Activated CD4-positive, alpha-beta T cell treated with anti-CD3 and anti-CD28 coated beads, Interleukin-2, amount 10 ng/mL, durations not matched to agents 7 days and 5 days (primary cell): Measurements from ENCODE around the gene ATOX1. TPM values are rescaled to one million over a fixed set of nuclear protein-coding genes. Genes with fewer than 3 reads are reported as not detected.
"Not testable (repeated sequence)": the region's sequence is repeated elsewhere in the genome, so short reads cannot be mapped to it uniquely, and the experiment has no call there.

Source experiments
- CTCF ChIA-PET: fragments of 350-600 bp; sonication (Branson Sonifier 250); formaldehyde crosslinking; loops from one replicate; lab custom pipeline; 2021; ENCODE audit warnings: antibody characterized with exemption; lab: Charles Lee
- POLR2A ChIA-PET: fragments of 350-600 bp; sonication (Branson Sonifier 250); formaldehyde crosslinking; loops from one replicate; lab custom pipeline; 2021; ENCODE audit warnings: antibody characterized with exemption; lab: Charles Lee
- DNase-seq: peaks from one replicate; pipeline ENCODE4 v3.0.0-alpha.2; 2020
- H3K27ac Mint-ChIP-seq: one replicate; pipeline ENCODE4 v1.8.0; 2021; ENCODE audit warnings: mild to moderate bottlenecking, moderate library complexity, mixed read lengths
- H3K27me3 Mint-ChIP-seq: one replicate; pipeline ENCODE4 v1.8.0; 2021; ENCODE audit warnings: mixed read lengths
- H3K36me3 Mint-ChIP-seq: one replicate; pipeline ENCODE4 v1.8.0; 2021; ENCODE audit warnings: low read depth, mixed read lengths
- H3K4me1 Mint-ChIP-seq: one replicate; pipeline ENCODE4 v1.8.0; 2021; ENCODE audit warnings: mixed read lengths
- H3K4me3 Mint-ChIP-seq: one replicate; pipeline ENCODE4 v1.8.0; 2021; ENCODE audit warnings: mild to moderate bottlenecking, moderate library complexity, mixed read lengths
- H3K9me3 Mint-ChIP-seq: one replicate; pipeline ENCODE4 v1.8.0; 2021; ENCODE audit warnings: mixed read lengths
- total RNA-seq, 2 experiments: library from RNA; stranded (reverse); gene quantifications; one replicate each; pipeline ENCODE4 v1.2.3, GENCODE V29; 2021

Gene ATOX1
- total RNA-seq, 2 experiments from 2014 or later = 46.9 to 48.1 TPM

- ChIA-PET CTCF (interaction anchor here (1.0 to 1.3 kb wide), 2 partner anchors 9 to 18 kb away, joined by 3 read pairs; no protein-coding TSS in a partner anchor), POLR2A (no interaction called here)
- no peaks in the 10 kb centered on the region for H3K9me3 Mint-ChIP-seq
- DNase-seq = no peak
- no peaks in the 10 kb centered on the region for H3K36me3 Mint-ChIP-seq
- H3K27me3 Mint-ChIP-seq = no peaks in the 10 kb centered on the region
- H3K4me3 Mint-ChIP-seq = no peak overlapping the region
- no peaks in the 10 kb centered on the region for H3K4me1 Mint-ChIP-seq
- no peak overlapping the region for H3K27ac Mint-ChIP-seq
Measured at GRCh38 chr5:151703227-151703626, 55.2 kb downstream of the ATOX1 start.

DNA sequence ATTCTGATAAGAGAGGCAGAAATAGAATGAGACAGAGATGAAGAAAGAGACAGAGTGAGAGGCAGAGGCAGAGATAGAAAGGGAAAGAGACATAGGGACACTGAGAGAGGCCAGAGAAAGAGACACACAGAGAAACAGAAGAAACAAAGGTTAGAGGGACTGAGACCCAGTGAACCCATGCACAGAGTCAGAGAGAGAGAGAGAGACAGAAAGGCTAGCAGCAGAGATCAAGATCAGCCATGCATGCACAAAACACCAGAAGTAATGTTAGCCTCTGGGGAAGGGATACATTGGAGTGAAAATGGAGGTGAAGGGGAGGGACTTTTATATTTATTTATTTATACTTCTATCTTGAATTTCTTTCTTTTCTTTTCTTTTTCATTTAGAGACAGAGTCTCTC lies 57.6 kb downstream of the ATOX1 start:
- ChIA-PET CTCF (no interaction called here), POLR2A (no interaction called here)
- H3K36me3 Mint-ChIP-seq = no peaks in the 10 kb centered on the region
- no peaks in the 10 kb centered on the region for H3K9me3 Mint-ChIP-seq
- H3K27me3 Mint-ChIP-seq = no peaks in the 10 kb centered on the region
- H3K4me3 Mint-ChIP-seq = no peak overlapping the region
- no peaks in the 10 kb centered on the region for H3K4me1 Mint-ChIP-seq
- H3K27ac Mint-ChIP-seq = no peak overlapping the region
- no peak for DNase-seq

GRCh38 chr5:151700296-151700695 lies 58.1 kb downstream of the ATOX1 start:
- H3K4me3 Mint-ChIP-seq = no peak overlapping the region
- CTCF ChIA-PET = no interaction called here
- no peak overlapping the region for H3K27ac Mint-ChIP-seq
- H3K36me3 Mint-ChIP-seq = no peaks in the 10 kb centered on the region
- no peaks in the 10 kb centered on the region for H3K4me1 Mint-ChIP-seq
- POLR2A ChIA-PET = no interaction called here
- no peaks in the 10 kb centered on the region for H3K27me3 Mint-ChIP-seq
- no peaks in the 10 kb centered on the region for H3K9me3 Mint-ChIP-seq
- DNase-seq = no peak

- Mint-ChIP-seq H3K36me3 (no peaks in the 10 kb centered on the region), H3K4me3 (no peak overlapping the region), H3K27me3 (no peaks in the 10 kb centered on the region), H3K4me1 (no peaks in the 10 kb centered on the region), H3K27ac (no peak overlapping the region), H3K9me3 (no peaks in the 10 kb centered on the region)
- POLR2A ChIA-PET = no interaction called here
- CTCF ChIA-PET = interaction anchor here (0.7 to 1.2 kb wide), 2 partner anchors 19 to 41 kb away, joined by 3 read pairs; no protein-coding TSS in a partner anchor
- no peak for DNase-seq
Measured at GRCh38 chr5:151699071-151699901, 59.1 kb downstream of the ATOX1 start.

DNA sequence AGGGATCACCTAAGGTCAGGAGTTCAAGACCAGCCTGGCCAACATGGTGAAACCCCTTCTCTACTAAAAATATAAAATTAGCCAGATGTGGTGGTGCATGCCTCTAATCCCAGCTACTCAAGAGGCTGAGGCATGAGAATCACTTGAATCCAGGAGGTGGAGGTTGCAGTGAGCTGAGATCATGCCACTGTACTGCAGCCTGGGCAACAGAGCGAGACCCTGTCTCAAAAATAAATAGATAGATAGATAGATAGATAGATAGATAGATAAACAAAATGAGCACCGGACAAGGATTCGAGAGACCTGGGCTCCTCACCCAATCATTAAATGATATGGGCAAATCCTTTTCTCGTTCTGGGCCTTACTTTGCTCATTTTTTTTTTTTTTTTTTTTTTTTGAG lies 60.4 kb downstream of the ATOX1 start:
- CTCF ChIA-PET = interaction anchor here (0.6 kb wide), 1 partner anchor 1023 kb away, joined by 6 read pairs; no protein-coding TSS in a partner anchor
- H3K27me3 Mint-ChIP-seq = not testable (repeated sequence)

DNA sequence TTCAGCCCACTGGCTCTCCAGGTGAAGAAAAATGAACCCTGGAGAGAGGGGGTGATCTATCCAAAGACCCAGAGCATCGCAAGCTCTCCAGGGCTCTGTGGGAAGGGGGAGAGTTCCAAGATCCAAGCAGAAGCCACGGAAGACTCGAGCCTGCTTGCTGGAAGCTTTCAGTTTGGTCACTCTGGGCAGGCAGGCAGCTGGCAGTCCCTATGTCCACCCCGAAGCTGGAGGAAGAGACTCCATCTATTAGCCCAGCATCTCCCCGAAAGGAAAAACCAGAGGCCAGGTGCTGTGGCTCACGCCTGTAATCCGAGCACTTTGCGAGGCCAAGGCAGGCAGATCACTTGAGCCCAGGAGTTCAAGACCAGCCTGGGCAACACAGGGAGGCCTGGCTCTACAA lies 61.0 kb downstream of the ATOX1 start:
- H3K4me1 Mint-ChIP-seq = no peaks in the 10 kb centered on the region
- CTCF ChIA-PET = interaction anchor here (0.5 kb wide), 1 partner anchor 62 kb away, joined by 3 read pairs; no protein-coding TSS in a partner anchor
- DNase-seq = no peak
- H3K9me3 Mint-ChIP-seq = no peaks in the 10 kb centered on the region
- H3K36me3 Mint-ChIP-seq = no peaks in the 10 kb centered on the region
- H3K4me3 Mint-ChIP-seq = no peak overlapping the region
- POLR2A ChIA-PET = no interaction called here
- H3K27ac Mint-ChIP-seq = no peak overlapping the region
- H3K27me3 Mint-ChIP-seq = no peaks in the 10 kb centered on the region

More for the DNA sequence above, 60.4 kb downstream of the ATOX1 start:
- H3K4me1 Mint-ChIP-seq, POLR2A ChIA-PET, H3K4me3 Mint-ChIP-seq, H3K9me3 Mint-ChIP-seq, DNase-seq, H3K27ac Mint-ChIP-seq, H3K36me3 Mint-ChIP-seq: not testable (repeated sequence)

DNA sequence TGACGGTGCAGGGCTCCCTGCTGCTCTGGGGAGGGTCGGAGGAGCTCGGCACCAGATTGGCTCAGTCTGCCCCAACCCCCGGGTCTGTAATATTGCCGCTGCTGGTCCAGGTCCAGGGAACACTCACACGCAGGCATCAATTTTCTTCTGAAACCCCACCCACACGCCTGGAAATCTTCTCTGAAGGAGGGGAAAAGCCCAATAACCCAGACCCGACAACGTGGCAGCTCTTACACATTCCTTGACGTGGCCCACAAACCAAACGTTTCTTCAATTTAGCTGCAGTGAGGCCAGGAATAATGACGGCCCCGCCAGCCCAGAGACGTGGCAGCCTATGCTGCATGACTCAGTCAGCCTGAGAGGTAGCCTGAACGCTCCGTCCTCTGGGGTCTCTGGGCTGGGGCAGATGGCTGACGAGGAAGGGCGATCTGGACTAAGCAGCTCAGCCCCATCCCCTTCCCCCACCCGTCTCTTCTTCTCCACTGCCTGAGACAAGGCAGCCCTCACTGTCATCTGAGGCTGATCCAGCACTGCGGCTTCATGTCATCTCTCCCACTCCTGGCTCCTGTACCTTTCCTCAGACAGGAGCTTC lies 61.9 kb downstream of the ATOX1 start:
- ChIA-PET POLR2A (no interaction called here), CTCF (interaction anchor here (0.5 kb wide), 2 partner anchors 13 to 61 kb away, joined by 3 read pairs; no protein-coding TSS in a partner anchor)
- Mint-ChIP-seq H3K27me3 (no peaks in the 10 kb centered on the region), H3K36me3 (no peaks in the 10 kb centered on the region), H3K9me3 (no peaks in the 10 kb centered on the region), H3K27ac (no peak overlapping the region), H3K4me1 (no peaks in the 10 kb centered on the region), H3K4me3 (no peak overlapping the region)
- DNase-seq = no peak

DNA sequence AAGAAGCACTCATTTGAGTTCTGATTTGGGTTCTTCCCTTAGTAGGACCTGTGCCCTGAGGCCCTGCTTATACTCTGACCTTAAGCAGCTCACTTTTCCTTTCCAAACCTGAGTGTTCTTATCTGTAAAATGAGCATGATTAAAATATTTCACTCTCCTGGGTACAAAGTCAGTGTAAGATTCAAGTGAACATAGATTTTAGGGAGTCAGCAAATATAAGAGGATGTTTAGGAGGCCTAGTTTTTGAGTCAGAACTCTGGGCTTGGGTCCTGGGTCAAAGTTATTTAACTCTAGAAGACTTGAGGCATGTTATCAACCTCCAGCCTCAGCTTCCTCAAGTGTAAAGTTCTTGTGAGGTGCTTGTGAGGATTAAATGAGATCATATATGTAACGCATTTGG lies 63.0 kb downstream of the ATOX1 start:
- no peak for DNase-seq
- H3K4me3 Mint-ChIP-seq = no peak overlapping the region
- H3K27ac Mint-ChIP-seq = no peak overlapping the region
- H3K4me1 Mint-ChIP-seq = no peaks in the 10 kb centered on the region
- ChIA-PET CTCF (interaction anchor here (1.2 kb wide), 1 partner anchor 24 kb away, joined by 3 read pairs; no protein-coding TSS in a partner anchor), POLR2A (no interaction called here)
- H3K27me3 Mint-ChIP-seq = no peaks in the 10 kb centered on the region
- no peaks in the 10 kb centered on the region for H3K36me3 Mint-ChIP-seq
- no peaks in the 10 kb centered on the region for H3K9me3 Mint-ChIP-seq

- no peak overlapping the region for H3K4me3 Mint-ChIP-seq
- ChIA-PET POLR2A (no interaction called here), CTCF (interaction anchor here (0.6 to 1.3 kb wide), 2 partner anchors 9 to 847 kb away, joined by 3 read pairs; partner anchors contain the start of gene IRGM)
Measured at GRCh38 chr5:151694035-151694485, 64.4 kb downstream of the ATOX1 start.

More at GRCh38 chr5:151694035-151694485, 64.4 kb downstream of the ATOX1 start:
- Mint-ChIP-seq H3K27me3 (no peaks in the 10 kb centered on the region), H3K4me1 (no peaks in the 10 kb centered on the region), H3K27ac (no peak overlapping the region), H3K36me3 (no peaks in the 10 kb centered on the region), H3K9me3 (no peaks in the 10 kb centered on the region)
- DNase-seq = no peak

Other genes with a start within 250 kb of the ATOX1 start
- gene FAT2, start 167.3 kb downstream of the ATOX1 start, total RNA-seq = not detected
- 1 to 10 TPM in 1 of 2 experiments, under 1 TPM in 1; 0.27 to 1.1 TPM for gene SPARC, start 71.7 kb downstream of the ATOX1 start, total RNA-seq
- 100 to 1,000 TPM; 212 to 221 TPM for gene G3BP1, start 13.3 kb upstream of the ATOX1 start, total RNA-seq
- not detected for gene GLRA1, start 166.2 kb upstream of the ATOX1 start, total RNA-seq